Measurements from ENCODE around the gene TNFAIP8L1. TPM values are rescaled to one million over a fixed set of nuclear protein-coding genes. Genes with fewer than 3 reads are reported as not detected.
"Not testable (repeated sequence)": the region's sequence is repeated elsewhere in the genome, so short reads cannot be mapped to it uniquely, and the experiment has no call there.

TNFAIP8L1 gene
- total RNA-seq, 4 donors from 2014 or later, result 3.8 to 9.5 (median 7.8) TPM

GRCh38 chr19:4592445-4592844 is 46.9 kb upstream of the TNFAIP8L1 start:
- H3K27me3 ChIP-seq, result peaks cover 6% of the 10 kb centered on the region
- 66 to 69% methylated on average over 5 of the region's 5 CpGs for WGBS, 2 donors
- intact Hi-C loops (cut with DNase I), result no loop called here
- no peak overlapping the region for H3K27ac ChIP-seq
- TF ChIP-seq, protein P1, sequence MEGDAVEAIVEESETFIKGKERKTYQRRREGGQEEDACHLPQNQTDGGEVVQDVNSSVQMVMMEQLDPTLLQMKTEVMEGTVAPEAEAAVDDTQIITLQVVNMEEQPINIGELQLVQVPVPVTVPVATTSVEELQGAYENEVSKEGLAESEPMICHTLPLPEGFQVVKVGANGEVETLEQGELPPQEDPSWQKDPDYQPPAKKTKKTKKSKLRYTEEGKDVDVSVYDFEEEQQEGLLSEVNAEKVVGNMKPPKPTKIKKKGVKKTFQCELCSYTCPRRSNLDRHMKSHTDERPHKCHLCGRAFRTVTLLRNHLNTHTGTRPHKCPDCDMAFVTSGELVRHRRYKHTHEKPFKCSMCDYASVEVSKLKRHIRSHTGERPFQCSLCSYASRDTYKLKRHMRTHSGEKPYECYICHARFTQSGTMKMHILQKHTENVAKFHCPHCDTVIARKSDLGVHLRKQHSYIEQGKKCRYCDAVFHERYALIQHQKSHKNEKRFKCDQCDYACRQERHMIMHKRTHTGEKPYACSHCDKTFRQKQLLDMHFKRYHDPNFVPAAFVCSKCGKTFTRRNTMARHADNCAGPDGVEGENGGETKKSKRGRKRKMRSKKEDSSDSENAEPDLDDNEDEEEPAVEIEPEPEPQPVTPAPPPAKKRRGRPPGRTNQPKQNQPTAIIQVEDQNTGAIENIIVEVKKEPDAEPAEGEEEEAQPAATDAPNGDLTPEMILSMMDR (IDR thresholded peaks at IDR 0.05), result no peak
- TF ChIP-seq POLR2A (IDR thresholded peaks at IDR 0.05), result no peak
- H3K9me3 ChIP-seq, result no peaks in the 10 kb centered on the region
- H3K4me3 ChIP-seq (replicated peaks in 1 of 3), result no peak overlapping the region
- no peaks in the 10 kb centered on the region for H3K4me1 ChIP-seq
- no peaks in the 10 kb centered on the region for H3K36me3 ChIP-seq
- DNase-seq, result no peak

- DNase-seq, result no peak
- Histone ChIP-seq H3K4me3 (replicated peaks in 1 of 3) (no peak overlapping the region), H3K36me3 (no peaks in the 10 kb centered on the region), H3K4me1 (peaks cover 4% of the 10 kb centered on the region in 2 donors), H3K9me3 (no peaks in the 10 kb centered on the region), H3K27ac (no peak overlapping the region), H3K27me3 (peaks cover 9% of the 10 kb centered on the region)
- WGBS, 2 donors, result 72 to 73% methylated on average over 6 of the region's 6 CpGs
- no peak for TF ChIP-seq POLR2A (IDR thresholded peaks at IDR 0.05)
- TF ChIP-seq, protein P1 (IDR thresholded peaks at IDR 0.05), result no peak
- intact Hi-C loops (cut with DNase I), result no loop called here
Measured at GRCh38 chr19:4593409-4593851, 45.9 kb upstream of the TNFAIP8L1 start.

- Histone ChIP-seq H3K36me3 (no peaks in the 10 kb centered on the region), H3K4me3 (replicated peaks in 1 of 3) (no peak overlapping the region)
- 70 to 74% methylated on average over 9 of the region's 9 CpGs for WGBS, 2 donors
Measured at GRCh38 chr19:4594201-4594600, 45.1 kb upstream of the TNFAIP8L1 start.

GRCh38 chr19:4595158-4595557 is 44.2 kb upstream of the TNFAIP8L1 start:
- H3K4me1 ChIP-seq; intact Hi-C loops (cut with DNase I); H3K27ac ChIP-seq; H3K4me3 ChIP-seq (replicated peaks in 1 of 3); H3K36me3 ChIP-seq; H3K9me3 ChIP-seq; DNase-seq: not testable (repeated sequence)
- peaks cover 21% of the 10 kb centered on the region for H3K27me3 ChIP-seq
- 96 to 97% methylated on average over 9 of the region's 9 CpGs for WGBS, 2 donors

More at GRCh38 chr19:4594201-4594600, 45.1 kb upstream of the TNFAIP8L1 start:
- Histone ChIP-seq H3K9me3 (no peaks in the 10 kb centered on the region), H3K27ac (no peak overlapping the region), H3K4me1 (peaks cover 4 to 8% of the 10 kb centered on the region in 2 donors), H3K27me3 (peaks cover 17% of the 10 kb centered on the region)
- TF ChIP-seq, protein P1 (IDR thresholded peaks at IDR 0.05), result no peak
- DNase-seq, result no peak
- intact Hi-C loops (cut with DNase I), result no loop called here

- H3K4me3 ChIP-seq (replicated peaks in 1 of 3), result no peak overlapping the region
- peaks cover 4 to 8% of the 10 kb centered on the region in 2 donors for H3K4me1 ChIP-seq
- peaks cover 21% of the 10 kb centered on the region for H3K27me3 ChIP-seq
- H3K9me3 ChIP-seq, result no peaks in the 10 kb centered on the region
- no peaks in the 10 kb centered on the region for H3K36me3 ChIP-seq
- TF ChIP-seq POLR2A (IDR thresholded peaks at IDR 0.05), result no peak
- TF ChIP-seq, protein P1 (IDR thresholded peaks at IDR 0.05), result no peak
- intact Hi-C loops (cut with DNase I), result no loop called here
- WGBS, 2 donors, result 53 to 61% methylated on average over 11 to 15 of the region's 21 CpGs
- DNase-seq, result no peak
- H3K27ac ChIP-seq, result no peak overlapping the region
Measured at GRCh38 chr19:4596033-4596904, 43.0 kb upstream of the TNFAIP8L1 start.

Data from thyroid gland (tissue), 4 donors.